Activated CD4-positive, alpha-beta T cell treated with anti-CD3 and anti-CD28 coated beads for 4 hours (primary cell): Measurements from ENCODE around the gene B3GNT2.
"Not testable (repeated sequence)": the region's sequence is repeated elsewhere in the genome, so short reads cannot be mapped to it uniquely, and the experiment has no call there.

ENCODE experiments used
- DNase-seq, 2 donors: peaks; one replicate each; pipeline ENCODE4 v3.0.0-alpha.2; 2020

The B3GNT2 gene

GRCh38 chr2:62243983-62244382, 48.1 kb downstream of the B3GNT2 start:
- no peak for DNase-seq

DNA sequence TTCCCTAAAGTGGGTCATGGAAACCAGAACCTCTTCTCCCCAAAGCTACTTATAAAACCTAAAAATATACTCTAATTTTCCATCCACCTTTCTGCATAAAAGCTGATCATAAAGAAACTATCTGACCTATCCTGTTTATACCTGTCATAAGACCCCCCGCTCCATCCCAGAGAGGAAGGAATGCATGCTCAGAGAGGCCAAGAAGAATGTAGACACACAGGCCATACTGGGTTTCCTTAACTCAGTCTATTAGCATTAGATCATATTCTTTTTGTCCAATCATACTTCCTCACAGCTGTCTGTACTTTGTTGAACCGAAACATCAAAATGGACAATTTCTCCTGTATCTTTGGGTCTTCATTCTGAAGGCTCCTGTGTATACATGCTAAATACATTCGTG, 52.3 kb downstream of the B3GNT2 start:
- DNase-seq = no peak

DNA sequence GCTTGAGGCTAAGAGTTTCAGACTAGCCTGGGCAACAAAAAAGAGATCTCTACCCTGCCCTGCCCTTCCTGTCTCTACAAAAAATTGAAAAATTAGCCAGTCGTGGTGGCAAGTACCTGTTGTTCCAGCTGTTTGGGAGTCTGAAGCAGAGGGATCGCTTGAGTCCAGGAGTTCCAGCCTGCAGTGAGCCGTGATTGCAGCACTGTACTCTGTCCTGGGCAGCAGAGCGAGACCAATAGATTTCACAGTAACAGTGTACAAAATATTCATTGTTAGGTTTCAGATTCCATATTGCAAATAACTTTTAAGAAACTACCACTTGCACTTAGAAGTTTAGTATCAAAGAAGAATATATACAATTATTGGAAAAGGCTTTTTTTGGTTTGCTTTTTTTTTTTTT, 54.3 kb downstream of the B3GNT2 start:
- DNase-seq = no peak

- no peak for DNase-seq
Observed at GRCh38 chr2:62254424-62255266, 58.7 kb downstream of the B3GNT2 start.

- no peak for DNase-seq
Observed at GRCh38 chr2:62257466-62257865, 61.6 kb downstream of the B3GNT2 start.

DNA sequence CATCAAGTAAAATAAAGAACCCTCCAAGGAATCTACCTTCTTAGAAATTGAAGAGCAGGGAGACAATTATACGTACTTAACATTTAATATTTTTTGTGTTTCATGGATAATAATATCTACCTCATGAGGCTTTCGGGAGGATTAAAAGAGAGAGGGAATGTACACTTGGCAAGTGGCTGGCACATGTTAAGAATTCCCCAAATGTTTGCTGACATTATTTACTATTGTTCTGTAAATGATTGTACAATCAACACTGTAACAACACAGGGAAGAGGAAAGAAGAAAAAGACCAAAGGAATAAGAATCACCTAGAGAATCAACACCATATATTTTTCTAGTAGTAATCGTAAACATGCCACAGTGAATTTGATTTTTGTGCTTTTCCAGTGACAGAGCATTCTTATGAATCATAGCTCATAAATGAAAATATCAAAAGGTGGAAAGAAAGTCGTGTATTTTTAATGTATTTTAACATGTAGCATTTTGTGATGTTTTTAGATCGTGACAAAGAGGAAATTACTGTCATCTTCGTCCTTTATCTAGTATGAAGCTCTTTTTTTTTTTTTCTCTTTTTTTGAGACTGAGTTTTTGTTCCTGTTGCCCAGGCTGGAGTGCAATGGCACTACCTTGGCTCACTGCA, 67.3 kb downstream of the B3GNT2 start:
- DNase-seq = no peak

DNA sequence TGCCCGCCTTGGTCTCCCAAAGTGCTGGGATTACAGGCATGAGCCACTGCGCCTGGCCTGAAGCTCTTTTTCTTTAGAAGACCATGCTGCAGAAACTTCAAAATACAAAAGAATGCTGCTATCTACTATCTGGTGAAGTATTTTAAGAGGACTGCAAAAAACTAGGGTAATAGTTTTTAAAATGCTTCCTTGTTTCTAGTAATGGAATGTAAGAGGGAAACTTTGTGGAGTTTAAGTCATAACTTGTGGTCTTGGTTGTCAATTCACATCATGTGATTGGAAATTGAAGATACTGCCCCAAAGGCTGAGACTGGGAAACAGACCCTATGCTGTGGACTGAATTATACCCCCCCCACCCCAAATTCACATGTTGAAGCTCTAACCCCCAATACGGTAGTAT, 68.3 kb downstream of the B3GNT2 start:
- DNase-seq = no peak

DNA sequence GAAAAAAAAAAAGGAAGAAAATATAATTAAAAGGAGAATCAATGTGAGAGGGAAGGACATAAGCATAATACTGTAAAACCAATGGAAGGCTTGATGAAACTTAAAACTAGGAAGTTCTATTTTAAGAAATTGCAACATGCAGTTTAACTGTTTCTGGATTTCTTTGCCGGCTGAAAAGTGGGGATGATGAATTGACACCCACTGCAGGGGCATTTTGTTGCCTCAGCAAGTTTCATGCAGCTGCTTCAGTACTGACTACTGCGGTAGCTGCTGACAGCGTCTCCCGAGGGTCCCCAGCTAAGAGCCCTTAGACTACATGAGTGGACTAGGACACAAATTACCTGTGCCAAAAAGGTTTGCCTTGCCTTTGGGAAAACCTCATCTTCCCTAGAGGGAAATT, 69.2 kb downstream of the B3GNT2 start:
- no peak for DNase-seq

DNA sequence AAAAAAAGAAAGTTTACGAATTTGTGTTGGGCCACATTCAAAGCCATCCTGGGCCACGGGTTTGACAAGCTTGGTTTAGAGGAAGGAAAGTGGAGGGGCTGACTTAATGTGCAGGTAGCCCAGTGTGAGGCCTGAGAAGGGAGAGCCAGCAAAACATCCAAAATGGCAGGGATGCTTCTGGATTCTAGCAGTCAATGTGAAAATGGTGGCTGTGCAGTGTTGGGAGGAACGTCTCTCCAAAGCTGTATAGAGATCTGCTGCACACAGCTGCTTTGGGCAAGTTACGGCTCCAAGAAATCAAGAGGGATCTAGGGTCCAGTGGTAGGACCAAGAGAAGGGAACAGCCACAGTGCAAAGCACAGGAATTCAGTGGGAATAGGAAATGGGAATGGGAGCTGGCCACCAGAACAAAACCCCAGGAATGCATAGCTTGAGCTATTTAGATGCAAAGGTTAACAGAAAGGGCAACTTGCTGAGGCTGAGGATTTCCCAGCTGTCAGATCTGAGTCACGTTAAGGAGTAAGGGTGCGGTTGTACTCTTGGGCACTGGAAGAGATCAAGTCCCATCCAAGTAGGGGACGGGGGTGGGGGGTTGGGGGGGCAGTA, 70.6 kb downstream of the B3GNT2 start:
- no peak for DNase-seq

DNA sequence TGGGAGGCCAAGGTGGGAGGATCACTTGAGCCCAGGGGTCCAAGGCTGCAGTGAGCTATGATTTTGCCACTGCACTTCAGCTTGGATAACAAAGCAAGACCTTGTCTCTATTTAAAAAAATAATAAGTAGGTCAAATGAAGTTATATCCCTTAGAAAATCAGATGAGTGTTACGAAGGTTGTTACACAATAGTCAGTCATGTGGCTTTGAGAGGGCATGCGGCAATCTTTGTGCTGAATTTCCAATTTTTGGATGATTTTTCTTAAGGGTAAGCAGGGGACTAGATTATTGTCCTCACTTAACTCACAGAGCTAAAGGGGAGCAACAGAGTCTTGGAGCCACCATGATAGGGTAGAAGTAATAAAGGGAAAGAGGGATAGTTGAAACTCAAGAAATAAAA, 71.8 kb downstream of the B3GNT2 start:
- no peak for DNase-seq

DNA sequence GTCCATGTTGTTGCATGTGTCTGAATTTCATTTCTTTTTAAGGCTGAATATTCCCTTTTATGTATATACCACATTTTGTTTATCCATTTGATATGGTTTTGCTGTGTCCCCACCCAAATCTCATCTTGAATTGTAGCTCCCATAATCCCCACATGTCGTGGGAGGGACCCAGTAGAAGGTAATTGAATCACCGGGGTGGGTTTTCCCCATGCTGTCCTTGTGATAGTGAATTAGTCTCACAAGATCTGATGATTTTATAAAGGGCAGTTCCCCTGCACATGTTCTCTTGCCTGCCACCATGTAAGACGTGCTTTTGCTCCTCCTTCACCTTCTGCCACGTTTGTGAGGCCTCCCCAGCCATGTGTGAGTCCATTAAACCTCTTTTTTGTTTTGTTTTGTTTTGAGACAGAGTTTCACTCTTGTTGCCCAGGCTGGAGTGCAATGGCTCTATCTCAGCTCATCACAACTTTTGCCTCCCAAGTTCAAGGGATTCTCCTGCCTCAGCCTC, 72.8 kb downstream of the B3GNT2 start:
- not testable (repeated sequence) for DNase-seq

DNA sequence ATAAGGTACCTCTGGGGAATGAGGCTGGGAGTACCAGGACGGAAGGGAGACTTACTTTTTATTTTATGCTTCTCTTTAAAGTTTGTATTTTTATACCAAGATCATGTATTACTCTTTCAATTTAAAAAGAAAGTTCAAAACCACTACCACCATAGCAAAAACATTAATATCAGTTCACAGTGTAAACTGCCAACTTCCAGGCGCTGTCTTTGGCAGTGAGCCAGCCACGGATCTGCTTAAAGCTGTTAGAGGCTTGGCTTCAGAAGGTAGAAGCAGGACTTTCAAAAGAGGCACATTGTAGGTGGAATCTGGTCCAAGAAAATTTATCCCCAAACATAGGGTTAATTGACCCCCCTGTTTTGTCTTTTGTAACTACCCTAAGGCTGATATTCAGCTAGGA, 74.8 kb downstream of the B3GNT2 start:
- no peak for DNase-seq
